Spleen (tissue), 11 donors: ENCODE results near the gene LRRN4. TPM values are rescaled to one million over a fixed set of nuclear protein-coding genes. Genes with fewer than 3 reads are reported as not detected.

Experiments
- DNase-seq: peaks from one replicate; pipeline ENCODE4 v3.0.0-alpha.2; 2020
- H3K27ac ChIP-seq, 8 donors: fragments of 200-600 bp; sonication (generic) in 7 of 8; 1 replicate in 4 of 8; 2 replicates in 4 of 8; pipeline versions ENCODE4 v1.5.0 to v1.8.0; 2016 to 2021; ENCODE audit warnings: inconsistent platforms in 4 of 8, mild to moderate bottlenecking in 4 of 8, moderate library complexity in 1 of 8
- H3K27me3 ChIP-seq, 7 donors: fragments of 200-600 bp; sonication (generic) in 6 of 7; replicated peaks in 1 of 7; 1 replicate in 4 of 7; 2 replicates in 3 of 7; pipeline versions ENCODE4 v1.5.0 to v1.8.0; 2016 to 2021; ENCODE audit warnings: inconsistent platforms in 3 of 7, mild to moderate bottlenecking in 1 of 7
- H3K36me3 ChIP-seq, 6 donors: fragments of 200-600 bp; sonication (generic) in 5 of 6; 1 replicate in 4 of 6; 2 replicates in 2 of 6; pipeline versions ENCODE4 v1.5.0 to v1.8.0; 2016 to 2021; ENCODE audit warnings: inconsistent platforms in 2 of 6
- H3K4me1 ChIP-seq, 6 donors: fragments of 200-600 bp; sonication (generic) in 5 of 6; 1 replicate in 3 of 6; 2 replicates in 3 of 6; pipeline versions ENCODE4 v1.5.0 to v1.8.0; 2016 to 2021; ENCODE audit warnings: inconsistent platforms in 3 of 6
- H3K4me3 ChIP-seq, 8 donors: fragments of 200-600 bp; sonication (generic) in 7 of 8; 1 replicate in 4 of 8; 2 replicates in 4 of 8; pipeline versions ENCODE4 v1.5.0 to v1.8.0; 2016 to 2021; ENCODE audit warnings: inconsistent platforms in 4 of 8, mild to moderate bottlenecking in 4 of 8, moderate library complexity in 2 of 8
- H3K9me3 ChIP-seq, 8 donors: fragments of 200-600 bp; sonication (generic) in 7 of 8; 1 replicate in 4 of 8; 2 replicates in 4 of 8; pipeline versions ENCODE4 v1.5.0 to v1.8.0; 2016 to 2021; ENCODE audit warnings: inconsistent platforms in 4 of 8
- CTCF ChIP-seq, 11 experiments: fragments of 200-600 bp in 7 of 11; fragments of 450-650 bp in 4 of 11; sonication (generic) in 4 of 11; IDR thresholded peaks in 8 of 11; conservative IDR thresholded peaks in 3 of 11; 1 replicate in 7 of 11; 2 replicates in 4 of 11; pipeline versions ENCODE4 v1.4.0 to v1.8.0; 2016 to 2021; ENCODE audit warnings: antibody characterized with exemption in 11 of 11, inconsistent platforms in 4 of 11, mild to moderate bottlenecking in 1 of 11
- POLR2A ChIP-seq, 3 donors: fragments of 450-650 bp; IDR thresholded peaks; one replicate each; pipeline ENCODE4 v1.5.1; 2017; ENCODE audit warnings: antibody characterized with exemption in 3 of 3, mild to moderate bottlenecking in 1 of 3
- POLR2AphosphoS5 ChIP-seq, 3 donors: sonication (generic); formaldehyde crosslinking; IDR thresholded peaks; one replicate each; pipeline ENCODE4 v1.5.1; 2017; ENCODE audit warnings: antibody characterized with exemption in 3 of 3
- WGBS, 5 donors: extraction: QIAGEN DNeasy Blood & Tissue Kit in 3 of 5; methylation state at CpG; one replicate each; pipeline versions ENCODE4 v1.1.5 to v1.1.7; 2013 to 2018; 5-methylcytosine and 5-hydroxymethylcytosine counted together
- intact Hi-C: fragments of 100-400 bp; cut with DNase I; formaldehyde crosslinking; loops from one replicate; pipeline ENCODE4 v1.15.0; 2023; ENCODE audit warnings: low total_unique reads
- polyA plus RNA-seq, 3 donors: library from polyadenylated mRNA; stranded (reverse); fragments of 200-250 nt; gene quantifications; one replicate each; pipeline ENCODE4 v1.2.1, GENCODE V29; 2013
- total RNA-seq, 7 donors: library from RNA; depleted of rRNA in 3 of 7; stranded (reverse); fragments of >200 nt in 3 of 7; fragmentation: NEBNext Ultra II Directional in 4 of 7; extraction: Animal tissue kit (Norgen Biotek cat#: 25700) in 4 of 7; gene quantifications; one replicate each; pipeline versions ENCODE4 v1.1.0 to v1.2.1, GENCODE V29; 2016 to 2021
- donor health status: healthy with polysubstance abuse.
- donor health status: DM: no; HTN: no; CAD: no; lungs with moderate emphysema.
- donor health status: DM: no; HTN: no; CAD: no.
- donor health status: Bipolar disorder and iron deficiency.
- donor health status: healthy.
- donor health status: DM: no; HTN: no; CAD: no.
- donor health status: DM: yes; HTN: yes; CAD: no.

LRRN4 gene
- total and polyA plus RNA-seq, 10 donors = 0.13 to 0.18 TPM; not detected in 8

DNA sequence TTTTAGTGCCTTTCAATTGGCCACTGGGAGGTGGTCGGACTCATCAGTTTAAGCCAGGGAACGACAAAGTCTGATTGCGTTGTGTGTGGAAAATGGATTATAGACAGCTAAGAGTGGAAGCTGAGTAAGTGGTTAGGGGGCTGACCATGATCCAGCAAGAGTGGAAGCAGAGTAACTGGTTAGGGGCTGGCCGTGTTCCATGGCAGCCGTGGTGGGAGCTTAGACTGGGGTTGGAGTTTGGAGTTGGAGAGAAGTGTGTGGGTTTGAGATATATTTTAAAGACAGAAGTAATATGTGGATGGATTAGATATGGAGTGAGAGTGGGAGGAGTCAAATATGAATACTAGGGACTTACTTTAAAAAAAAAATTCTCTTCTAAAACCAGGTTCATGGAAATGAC lies 41.7 kb downstream of the LRRN4 start:
- no peak overlapping the region for H3K27ac ChIP-seq
- H3K4me3 ChIP-seq = no peak overlapping the region
- DNase-seq = no peak
- 96 to 99% (median 97%) methylated on average over 5 of the region's 5 CpGs for WGBS, 5 donors
- H3K4me1 ChIP-seq = peaks cover 5 to 51% (median 28%) of the 10 kb centered on the region in 6 donors
- no peaks in the 10 kb centered on the region for H3K27me3 ChIP-seq
- no peaks in the 10 kb centered on the region for H3K9me3 ChIP-seq
- TF ChIP-seq POLR2A (IDR thresholded peaks at IDR 0.05) (no peak), POLR2AphosphoS5 (IDR thresholded peaks at IDR 0.05) (no peak), CTCF (IDR thresholded peaks at IDR 0.05 in 8 of 11, conservative IDR thresholded peaks at IDR 0.05 in 3 of 11) (no peak)
- peaks cover 0 to 77% (median 33%) of the 10 kb centered on the region in 6 donors for H3K36me3 ChIP-seq
- intact Hi-C loops = no loop called here

DNA sequence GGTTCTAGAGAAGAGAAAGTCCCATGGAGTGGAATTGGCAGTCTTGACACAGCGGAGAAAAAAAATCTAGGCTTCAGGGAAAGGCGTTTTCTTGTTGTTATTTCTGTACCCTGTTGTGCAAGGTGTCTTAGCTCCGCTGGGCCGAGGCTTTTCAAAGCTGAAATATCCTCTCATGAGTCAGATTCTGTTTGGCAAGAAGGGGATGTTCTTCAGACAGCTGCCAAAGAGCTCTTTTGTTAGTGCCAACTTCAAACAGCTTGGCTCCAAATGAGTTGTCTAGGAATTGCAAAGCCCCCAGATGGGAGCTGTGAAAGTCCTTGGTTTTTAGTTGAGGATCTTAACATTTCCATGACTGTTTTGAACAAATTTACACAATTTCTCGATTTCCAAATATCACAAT lies 45.6 kb downstream of the LRRN4 start:
- 48 to 66% (median 53%) methylated on average over 5 of the region's 5 CpGs for WGBS, 5 donors
- peaks cover 9 to 72% (median 47%) of the 10 kb centered on the region in 6 donors for H3K4me1 ChIP-seq
- no peak overlapping the region for H3K4me3 ChIP-seq

GRCh38 chr20:6007529-6008103 lies 46.2 kb downstream of the LRRN4 start:
- peak overlapping the region in 6 of 8 donors; percentile 78 to 97 (median 93) for H3K4me3 ChIP-seq
- DNase-seq = no peak

More for the DNA sequence above, 45.6 kb downstream of the LRRN4 start:
- peaks cover 0 to 37% (median 22%) of the 10 kb centered on the region in 6 donors for H3K36me3 ChIP-seq
- no peaks in the 10 kb centered on the region for H3K27me3 ChIP-seq
- intact Hi-C loops = no loop called here
- H3K27ac ChIP-seq = peak overlapping the region in 5 of 8 donors; percentile 22 to 92 (median 54)
- TF ChIP-seq CTCF (IDR thresholded peaks at IDR 0.05 in 8 of 11, conservative IDR thresholded peaks at IDR 0.05 in 3 of 11) (no peak), POLR2A (IDR thresholded peaks at IDR 0.05) (no peak), POLR2AphosphoS5 (IDR thresholded peaks at IDR 0.05) (no peak)
- no peaks in the 10 kb centered on the region for H3K9me3 ChIP-seq
- no peak for DNase-seq

More at GRCh38 chr20:6007529-6008103, 46.2 kb downstream of the LRRN4 start:
- intact Hi-C loops = no loop called here
- TF ChIP-seq POLR2AphosphoS5 (IDR thresholded peaks at IDR 0.05) = no peak
- no peak for TF ChIP-seq CTCF (IDR thresholded peaks at IDR 0.05 in 8 of 11, conservative IDR thresholded peaks at IDR 0.05 in 3 of 11)
- no peak for TF ChIP-seq POLR2A (IDR thresholded peaks at IDR 0.05)
- peaks cover 9 to 72% (median 47%) of the 10 kb centered on the region in 6 donors for H3K4me1 ChIP-seq
- no peaks in the 10 kb centered on the region for H3K27me3 ChIP-seq
- H3K36me3 ChIP-seq = peaks cover 0 to 31% (median 20%) of the 10 kb centered on the region in 6 donors
- H3K9me3 ChIP-seq = no peaks in the 10 kb centered on the region
- H3K27ac ChIP-seq = peak overlapping the region in 4 of 8 donors; percentile 22 to 92 (median 72)
- WGBS, 5 donors = 53 to 66% (median 57%) methylated on average over 3 of the region's 3 CpGs
